ENCODE results near the gene AGBL4.

Gene AGBL4

DNA sequence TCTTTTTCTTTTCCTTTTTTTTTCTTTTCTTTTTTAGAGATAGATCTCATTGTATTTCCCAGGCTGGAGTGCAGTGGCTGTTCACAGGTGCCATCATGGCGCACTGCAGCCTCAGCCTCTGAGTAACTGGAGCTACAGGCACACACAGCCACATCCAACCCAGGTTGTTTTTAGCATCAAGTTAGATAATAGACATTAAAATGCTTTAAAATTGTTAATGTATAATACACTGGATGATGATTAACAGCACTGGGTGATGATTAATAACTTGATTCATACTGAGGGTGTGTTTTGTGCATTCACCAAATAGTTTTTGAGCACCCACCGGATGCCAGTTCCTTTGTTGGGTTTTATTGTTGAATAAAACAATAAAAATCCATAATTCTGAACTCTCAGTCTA, 1322.3 kb downstream of the AGBL4 start:
- DNase-seq = no peak

DNA sequence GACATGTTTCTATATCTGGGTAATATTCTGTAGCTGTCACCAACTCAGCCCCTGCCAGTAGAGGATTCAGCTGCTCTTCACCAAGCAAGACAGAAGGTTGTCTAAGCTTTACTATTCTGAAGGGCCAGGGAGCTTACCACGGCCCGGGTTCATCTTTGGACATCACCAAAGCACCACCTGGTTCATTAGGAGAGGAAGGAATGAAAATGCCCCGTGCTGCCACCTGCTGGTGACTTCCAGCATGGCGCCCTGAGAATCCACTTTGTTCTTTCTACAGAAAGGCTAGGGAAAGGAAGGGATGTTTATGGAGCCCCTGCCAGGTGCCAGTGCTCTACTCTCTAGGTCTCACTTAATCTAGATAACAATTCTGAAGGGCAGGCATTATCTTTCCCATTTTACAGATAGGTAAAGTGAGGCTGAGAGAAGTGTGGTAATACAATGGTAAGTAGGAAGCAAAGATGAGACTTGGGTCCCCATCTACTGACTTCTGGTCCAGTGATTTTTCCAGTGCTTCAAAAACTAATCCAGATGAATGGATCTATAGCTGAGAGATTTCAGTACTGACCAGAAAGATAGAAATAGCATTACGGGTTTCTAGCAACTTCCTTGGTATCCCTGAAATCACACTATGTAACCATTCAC, 1326.6 kb downstream of the AGBL4 start:
- DNase-seq = peak; percentile 45

DNA sequence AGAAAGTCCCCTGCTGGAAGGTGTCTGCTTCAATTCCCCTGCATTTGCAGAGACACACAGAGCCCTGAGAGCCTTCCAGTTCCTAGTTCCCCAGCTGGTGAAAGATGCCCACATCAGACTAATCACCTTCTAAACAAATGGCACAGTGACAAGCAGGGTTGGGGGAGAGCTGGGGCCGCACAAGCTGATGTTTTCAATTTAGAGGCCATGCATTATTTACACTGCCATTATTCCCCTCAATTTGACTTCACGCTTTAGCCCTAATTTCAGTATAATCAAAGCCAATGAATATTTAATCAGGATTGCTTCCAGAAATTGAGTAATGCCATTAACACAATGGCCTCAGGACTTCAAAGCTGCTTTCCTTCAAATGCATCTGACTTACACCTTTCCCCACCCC, 1328.6 kb downstream of the AGBL4 start:
- no peak for DNase-seq

DNA sequence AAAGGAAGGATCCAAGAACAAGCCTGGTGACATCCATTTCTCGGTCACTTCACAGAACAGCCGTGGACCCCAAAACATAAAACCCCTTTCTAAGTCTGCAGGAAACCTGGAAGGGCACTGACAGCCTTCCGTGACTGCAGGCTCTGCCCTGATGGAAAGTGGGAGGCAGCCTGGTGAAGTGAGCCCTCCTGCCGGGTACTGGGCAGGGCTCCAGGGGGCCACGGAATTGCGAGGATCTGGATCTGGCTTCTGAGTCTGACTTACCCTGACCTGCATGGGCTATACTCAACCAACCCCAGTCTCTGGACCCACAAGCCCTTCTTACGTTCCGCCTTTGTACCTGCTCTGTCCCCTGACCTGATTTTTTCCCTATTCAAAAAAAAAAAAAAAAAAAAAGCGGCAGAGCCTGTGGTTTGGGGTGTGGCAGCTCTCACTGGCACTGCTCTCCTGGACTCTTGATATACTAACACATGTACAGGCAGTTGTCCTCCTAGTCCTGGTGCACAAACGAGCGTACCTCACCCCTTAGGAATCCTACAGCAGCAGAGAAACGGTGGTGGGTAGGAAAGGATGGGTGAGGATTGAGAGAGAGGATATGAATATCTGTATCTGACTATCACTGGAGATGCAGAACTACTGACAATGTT, 1330.0 kb downstream of the AGBL4 start:
- DNase-seq = no peak

DNA sequence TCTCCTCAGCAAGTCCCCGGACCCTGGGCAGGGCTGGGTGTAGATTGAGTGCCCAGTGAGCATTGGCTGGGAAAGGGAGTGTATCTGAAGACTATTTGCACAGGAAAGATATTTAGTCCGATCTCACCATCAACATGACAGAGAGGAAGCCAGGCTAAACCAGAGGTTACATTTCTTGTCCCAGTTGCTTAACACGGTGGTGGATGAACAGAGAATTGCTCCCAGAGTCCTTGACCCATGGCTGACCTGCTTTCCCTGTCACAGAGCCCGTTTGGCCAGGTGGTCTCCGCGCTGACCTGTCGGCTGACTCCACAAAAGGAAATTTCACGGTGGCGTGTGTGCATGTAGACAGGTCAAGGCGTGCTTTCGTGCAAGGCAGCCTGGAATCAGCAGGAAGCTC, 1330.6 kb downstream of the AGBL4 start:
- no peak for DNase-seq

DNA sequence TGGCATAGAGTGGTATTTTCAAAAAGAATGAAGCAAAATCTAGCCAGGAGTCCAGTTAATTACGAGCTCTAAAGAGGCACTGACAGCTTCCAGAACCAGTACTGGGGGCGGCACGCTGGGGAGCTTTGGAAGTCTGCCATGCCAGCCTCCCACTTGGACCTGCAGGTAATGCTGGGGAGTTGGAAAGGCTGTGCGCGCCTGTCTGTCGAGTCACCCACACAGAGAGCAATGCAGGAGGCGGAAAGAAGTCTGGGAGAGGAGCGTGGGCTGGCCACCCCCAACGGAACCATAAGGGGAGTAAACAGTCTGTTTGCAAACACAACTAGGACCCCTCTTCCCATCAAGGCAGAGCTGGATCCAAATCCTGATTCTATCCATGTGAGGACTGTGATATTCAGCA, 1331.5 kb downstream of the AGBL4 start:
- no peak for DNase-seq

DNA sequence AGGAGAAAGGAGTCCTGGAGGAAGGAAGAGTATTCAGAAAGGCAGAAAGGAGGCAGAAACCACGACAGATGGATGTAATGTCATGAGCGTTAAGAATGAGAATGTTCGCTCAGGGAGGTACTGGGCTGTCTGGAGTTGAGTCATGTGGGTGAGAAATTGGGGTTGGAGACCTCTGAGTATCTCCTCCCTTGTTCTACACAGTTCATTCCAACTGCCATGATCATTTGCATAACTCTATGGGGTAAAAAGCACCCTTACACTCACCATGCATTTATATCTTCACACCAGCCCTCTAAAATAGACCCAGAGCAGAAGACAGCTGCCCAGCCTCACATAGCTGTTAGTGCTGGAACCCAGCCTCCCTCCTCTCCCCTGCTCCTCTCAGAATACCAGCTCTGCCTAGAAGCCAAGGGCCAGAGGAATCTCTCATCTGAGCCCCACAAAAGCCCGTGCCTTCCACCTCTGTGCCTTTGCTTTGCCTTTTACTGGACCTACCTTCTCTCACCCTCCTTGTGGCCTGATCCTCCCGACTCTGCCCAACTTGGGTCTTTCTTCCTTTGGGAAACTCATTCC, 1332.2 kb downstream of the AGBL4 start:
- no peak for DNase-seq

DNA sequence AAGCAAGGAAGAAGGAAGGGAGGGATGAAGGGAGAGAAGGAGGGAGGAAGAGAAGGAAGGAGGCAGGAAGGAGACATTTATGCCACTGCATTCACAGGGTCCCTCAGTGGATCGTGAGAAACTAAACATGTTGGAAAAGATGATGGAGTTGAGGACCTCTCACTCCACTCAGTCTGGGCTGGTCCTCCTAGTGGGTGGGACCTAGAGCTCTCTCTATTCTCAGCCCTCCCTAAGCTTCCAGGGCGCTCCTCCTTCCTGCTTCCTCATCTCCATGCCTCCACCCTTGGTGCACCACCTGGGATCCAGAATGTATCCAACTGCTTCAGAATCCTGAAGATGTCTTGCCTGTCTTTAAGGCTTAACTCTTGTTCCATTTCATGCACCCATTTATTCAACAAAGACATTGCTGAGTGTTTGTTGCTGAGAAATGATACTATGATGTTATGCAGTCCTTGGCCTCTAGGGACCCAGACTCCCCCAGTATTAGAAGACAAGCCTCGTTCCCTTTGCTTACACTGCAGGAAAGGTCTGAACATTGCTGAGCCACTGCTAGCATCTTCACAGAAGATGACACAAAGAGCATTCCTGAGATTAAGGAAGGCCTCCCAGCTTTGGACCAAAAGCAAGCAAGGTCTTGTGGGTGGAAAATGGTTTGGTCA, 1335.5 kb downstream of the AGBL4 start:
- DNase-seq = no peak

DNA sequence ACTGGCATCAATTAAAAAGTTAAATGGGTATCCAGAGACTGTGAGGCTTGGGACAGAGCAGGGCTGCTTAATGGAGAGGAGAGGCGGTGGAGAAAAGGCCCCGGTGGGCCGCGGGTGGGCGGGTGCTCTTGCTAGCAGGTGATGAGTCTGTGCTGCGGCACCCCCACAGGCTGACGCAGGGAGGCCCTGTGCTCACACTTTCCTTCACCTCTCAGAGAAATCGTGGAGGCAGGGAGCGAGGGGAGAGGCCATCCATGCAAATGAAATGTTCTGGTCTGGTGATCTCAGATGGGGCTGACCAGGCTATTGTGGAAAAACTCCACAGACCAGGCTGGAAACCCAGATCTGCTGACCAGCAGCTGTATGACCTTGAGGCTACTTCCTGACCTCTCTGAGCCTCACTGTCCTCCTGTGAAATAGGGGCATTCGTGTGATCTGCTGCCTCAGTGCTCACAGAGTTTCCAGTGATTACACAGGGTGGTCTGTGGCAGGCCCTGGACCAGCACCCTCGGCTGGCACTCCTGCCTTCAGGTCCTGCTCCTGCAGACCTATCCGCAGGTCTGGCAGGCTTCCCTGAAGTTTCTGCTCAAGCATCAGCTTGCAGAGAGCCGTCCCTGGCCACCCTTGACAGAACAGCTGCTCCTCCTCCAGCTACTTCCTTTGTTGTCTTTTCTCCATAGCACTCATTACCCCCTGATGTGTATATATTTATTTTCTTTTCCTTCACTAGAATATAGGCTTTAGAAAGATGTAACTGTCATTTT, 1336.3 kb downstream of the AGBL4 start:
- DNase-seq = no peak

DNA sequence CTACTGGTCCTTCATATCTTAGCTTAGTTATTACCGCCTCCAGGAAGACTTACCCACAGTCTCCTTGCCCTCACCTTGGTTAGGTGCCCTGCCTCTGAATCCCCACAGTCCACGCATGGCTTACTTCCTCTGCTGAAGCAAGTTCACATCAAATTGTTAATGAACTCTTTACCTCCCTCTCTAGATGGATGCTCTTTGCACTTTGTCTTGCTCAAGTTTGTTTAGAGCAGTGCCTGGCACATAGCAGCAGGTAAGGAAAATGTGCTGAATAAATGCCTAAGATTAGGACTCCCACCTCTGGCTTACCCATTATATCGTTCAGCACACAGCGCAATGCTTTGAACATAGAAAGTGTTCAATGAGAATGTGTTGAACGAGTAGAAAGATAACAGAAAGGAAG, 1337.6 kb downstream of the AGBL4 start:
- no peak for DNase-seq

DNA sequence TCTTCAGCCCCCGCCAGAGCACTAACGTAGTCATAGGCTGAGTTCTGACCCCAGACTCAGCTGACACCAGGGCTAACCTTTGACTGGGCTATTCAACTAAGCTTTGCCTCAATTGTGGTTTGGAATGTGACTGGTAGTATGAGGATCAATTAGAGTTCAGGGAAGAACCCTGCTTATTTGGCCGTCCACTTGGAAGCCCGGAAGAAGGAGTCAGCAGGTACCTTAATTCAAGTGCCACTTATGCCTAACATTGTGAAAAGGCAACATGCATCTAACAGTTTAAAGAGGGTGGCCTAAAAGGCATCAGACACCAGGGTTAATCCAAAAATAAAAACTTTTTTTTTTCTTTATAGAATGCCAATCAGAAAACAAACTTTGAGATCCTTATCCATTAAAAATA, 1339.4 kb downstream of the AGBL4 start:
- DNase-seq = no peak

DNA sequence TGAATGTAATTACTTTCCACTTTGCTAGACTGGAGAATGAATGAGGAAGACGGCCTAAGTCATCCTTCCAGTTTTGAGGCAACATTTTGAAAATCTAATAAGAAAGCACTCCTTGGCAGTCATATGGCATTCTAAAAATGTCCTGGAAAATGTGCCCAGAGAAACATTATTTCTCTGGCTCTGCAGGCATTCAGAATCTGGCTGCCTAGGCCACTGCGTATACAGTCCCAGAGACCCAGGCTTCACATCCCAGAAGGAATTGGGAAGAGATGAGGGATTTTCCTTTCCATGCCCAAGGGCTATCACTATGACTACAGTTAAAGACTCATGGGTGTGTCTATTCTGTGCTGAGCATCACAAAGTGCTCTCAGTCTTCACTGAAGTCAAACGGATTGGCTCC, 1339.9 kb downstream of the AGBL4 start:
- DNase-seq = no peak

DNA sequence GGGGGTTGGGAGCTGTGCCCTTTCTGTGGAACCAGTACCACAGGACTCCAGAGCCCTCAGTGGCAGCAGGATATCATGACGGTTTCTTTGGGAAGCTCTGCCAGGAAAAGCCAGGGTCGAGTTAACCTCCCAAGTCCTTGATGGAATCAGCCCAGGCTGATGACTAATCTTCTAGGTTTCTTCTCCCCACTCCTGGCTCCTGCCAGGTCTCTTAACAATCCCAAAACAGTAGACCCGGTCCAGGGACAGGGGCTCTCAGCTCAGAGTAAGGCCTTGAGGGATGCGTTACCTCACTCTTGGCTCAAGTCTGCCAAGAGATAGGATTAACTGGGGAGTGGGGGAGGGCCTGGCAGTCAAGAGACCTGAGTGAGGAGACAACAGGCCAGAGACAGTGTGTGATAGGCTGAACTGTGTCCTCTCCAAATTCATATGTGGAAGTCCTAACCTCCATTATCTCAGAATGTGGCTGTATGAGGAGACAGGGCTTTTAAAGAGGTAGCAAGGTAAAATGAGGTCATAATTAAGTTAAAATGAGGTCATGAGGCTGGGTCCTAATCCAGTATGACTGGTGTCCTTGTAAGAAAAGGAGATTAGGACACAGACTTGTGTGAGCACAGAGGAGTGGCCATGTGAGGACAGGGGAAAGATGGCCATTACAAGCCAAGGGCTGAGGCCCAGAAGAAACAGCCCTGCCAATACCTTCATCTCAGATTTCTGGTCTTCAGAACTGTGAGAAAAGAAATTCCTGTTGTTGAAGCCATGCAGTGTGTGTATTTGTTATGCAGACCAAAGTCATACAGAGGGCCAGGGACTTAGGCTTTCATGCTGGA, 1342.1 kb downstream of the AGBL4 start:
- DNase-seq = no peak

DNA sequence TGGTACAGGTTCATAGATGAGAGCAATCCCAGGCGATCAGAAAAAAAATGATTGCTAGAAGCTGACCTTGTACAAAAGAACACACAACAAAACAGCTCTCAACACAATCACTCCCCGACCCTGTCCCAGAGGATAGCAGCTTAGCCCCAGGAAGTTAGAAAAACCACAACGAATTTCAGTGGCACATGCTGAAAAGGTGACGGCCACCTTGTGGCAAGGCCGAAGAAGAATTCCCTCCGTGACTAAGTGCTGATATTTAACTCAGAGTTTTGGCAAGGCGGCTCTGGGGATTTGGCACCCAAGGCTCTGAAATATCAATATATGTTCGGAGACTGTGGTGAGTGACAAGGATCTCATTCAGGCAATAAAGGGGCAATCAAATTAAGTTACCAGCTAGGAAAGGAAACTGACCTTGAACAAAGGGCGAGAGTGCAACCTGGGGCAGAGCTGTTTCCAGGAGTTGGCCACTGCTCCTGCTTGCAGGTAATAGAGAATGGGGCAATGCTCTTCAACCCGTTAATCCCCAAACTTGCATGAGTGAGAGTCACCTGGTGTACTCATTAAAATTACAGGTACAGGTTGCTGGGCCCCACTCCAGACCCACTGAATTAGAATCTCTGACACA, 1343.2 kb downstream of the AGBL4 start:
- DNase-seq = no peak

DNA sequence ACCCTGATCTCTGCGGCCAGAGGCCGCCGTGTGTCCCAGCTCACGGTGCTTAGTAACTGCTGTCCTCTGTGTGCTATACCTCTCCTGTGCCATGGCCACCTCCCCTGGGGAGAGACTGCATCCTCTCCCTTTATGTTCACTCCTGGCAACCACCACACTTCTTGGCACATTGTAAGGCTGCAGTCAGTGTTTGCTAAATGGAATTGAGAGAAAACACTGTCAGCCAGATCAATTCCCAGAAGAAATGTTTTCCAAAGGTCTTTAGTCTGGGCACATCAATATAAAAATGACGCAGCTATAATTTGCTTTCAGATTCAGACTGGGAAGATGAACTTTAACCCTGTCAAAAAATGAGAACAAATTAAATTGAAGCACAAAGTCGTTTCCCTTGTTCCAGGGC, 1343.9 kb downstream of the AGBL4 start:
- no peak for DNase-seq

DNA sequence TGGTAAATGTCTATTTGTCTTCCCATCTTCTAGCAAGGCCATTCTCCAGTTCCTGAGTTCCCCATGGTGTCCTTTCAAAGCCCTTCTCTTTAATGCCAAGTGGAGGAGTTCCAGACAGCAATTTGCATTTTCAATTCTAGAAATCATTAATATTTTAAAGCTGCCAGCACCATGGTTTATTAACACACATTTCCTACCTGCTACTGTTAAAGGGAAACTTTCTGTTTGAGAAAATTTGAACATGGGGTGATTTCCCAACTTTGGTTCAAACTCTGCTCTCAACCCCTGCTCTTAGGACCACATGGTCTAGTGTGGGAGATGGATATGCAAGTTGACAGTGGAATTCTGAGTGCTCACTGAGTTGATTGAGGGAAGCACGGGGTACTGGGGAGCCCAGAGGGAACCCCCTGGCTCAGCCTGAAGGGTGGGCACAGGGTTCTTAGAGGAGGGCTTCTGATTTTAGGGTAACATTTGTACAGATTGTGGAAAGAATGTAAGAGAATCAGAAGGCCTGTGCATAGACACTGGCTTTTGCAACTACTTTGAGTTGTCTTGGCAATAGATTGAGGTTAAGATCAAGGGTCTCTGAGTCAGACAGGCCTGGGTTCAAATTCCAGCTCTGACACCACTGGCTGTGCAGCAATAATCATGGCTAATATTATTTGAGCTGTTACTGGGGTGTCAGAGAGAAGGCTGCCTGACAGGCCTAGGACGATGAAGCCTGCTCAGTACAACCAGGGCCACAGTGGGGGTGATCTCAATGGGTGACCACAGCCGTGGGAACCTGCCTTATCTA, 1344.8 kb downstream of the AGBL4 start:
- DNase-seq = no peak

DNA sequence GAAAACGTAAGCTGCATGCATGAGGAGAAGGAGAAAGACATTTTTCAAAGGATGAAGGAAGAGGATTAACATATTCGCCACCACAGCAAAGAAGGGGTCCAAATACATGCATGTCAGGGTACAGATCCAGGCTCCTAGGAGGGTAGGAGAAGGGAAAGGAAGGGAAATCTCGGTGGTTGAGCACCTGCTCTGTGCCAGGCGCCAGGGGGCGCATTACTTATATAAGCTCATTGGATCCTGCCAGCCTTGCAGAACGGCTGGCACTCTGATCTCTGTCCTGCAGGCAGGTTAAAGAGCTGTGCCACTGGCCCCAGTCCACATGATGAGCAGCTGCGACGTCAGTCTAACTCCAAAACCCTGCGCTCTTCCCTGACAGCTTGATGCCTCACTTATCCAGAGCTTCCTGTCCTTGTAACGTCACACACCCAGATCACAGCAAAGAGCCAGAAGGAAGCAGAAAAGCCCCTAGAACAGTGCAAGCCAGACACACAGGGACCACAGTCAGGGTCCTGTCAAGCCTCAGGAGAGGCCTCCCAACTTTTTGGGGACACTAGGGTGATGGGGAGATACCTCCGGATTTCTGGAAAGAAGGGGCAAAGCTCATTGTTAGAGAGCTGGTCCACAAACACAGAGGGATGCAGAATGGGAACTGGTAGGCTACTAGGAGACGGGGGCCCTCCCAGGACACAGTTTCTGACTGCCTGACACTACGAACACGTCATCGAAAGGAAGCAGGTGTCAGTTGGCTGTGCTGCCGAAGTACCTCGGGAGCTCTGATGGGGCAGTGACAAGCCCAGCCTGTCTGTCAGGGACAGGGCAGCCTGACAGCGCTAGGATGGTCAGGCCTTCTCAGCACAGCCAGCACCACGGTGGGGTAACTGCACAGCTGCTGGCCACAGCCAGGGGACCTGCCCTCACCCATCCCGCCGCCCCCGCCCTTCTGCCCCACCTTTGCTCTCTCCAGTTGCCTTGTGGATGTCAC, 1346.2 kb downstream of the AGBL4 start:
- DNase-seq = peak; percentile 26

DNA sequence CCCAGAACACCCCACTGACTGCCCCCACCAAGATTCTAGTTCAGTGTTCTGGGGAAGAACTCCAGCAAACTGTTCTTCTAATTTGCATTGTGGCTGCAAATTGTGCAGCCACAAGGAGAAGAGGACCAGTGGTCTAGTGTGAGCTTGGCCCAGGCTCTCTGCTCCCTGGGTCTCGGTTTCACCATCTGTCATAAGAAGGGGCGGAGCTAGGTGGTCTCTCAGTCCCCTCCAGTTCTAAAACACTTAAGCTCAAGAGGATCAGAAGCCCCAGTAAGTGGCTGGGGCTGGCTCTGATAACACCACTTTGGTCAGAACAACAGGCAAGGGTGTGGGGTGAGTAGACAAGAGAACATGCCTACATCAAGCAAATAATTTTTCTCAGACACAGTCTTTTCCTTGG, 1346.9 kb downstream of the AGBL4 start:
- no peak for DNase-seq

DNA sequence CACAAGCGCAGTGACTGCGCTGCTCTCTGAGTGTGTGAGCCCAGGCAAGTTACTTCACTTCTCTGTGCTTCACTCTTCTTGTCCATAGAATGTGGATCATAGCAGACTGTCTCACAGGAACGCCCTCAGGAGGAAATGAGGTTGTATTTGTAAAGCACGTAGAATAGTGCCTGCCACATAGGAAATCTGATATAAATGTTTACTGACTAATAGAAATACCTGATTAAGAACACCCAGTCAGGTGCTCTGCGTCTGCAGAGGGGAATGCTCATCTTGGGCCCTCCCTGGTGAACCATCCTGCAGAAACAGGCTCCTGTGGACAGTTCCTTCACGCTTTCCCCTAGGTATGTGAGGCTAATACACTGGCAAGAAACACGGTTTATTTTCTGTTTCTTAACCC, 1347.4 kb downstream of the AGBL4 start:
- DNase-seq = no peak

DNA sequence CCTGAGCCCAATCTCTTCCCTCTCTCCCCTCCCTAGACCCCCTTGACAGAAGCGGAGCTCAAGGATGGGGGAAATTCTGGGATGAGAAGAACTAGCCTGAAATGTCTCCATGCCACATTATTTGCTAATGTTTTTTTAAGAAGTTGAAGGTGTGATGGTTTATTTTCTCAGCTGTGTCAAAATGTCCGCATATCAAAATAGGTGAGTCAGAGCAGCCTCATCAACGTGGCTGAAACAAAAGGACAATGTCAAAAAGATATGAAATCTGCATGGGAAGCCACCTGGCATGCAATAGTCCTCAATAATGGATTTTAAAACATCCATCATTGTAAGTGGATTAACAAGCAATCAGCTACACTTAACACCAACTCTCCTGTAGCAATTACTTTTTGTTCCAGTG, 1348.5 kb downstream of the AGBL4 start:
- DNase-seq = no peak

All from stimulated activated CD4-positive, alpha-beta T cell treated with anti-CD3 and anti-CD28 coated beads, Interleukin-4, amount 100 ng/mL, for 1 hour (primary cell).